PFSK-1 (cell line): Measurements from ENCODE around the gene RPP25L.

ENCODE experiments used
- FOXP2 ChIP-seq: optimal IDR thresholded peaks from 2 replicates; pipeline ENCODE3; 2011; ENCODE audit warnings: borderline replicate concordance, control low read depth, inconsistent platforms; ENCODE audit not compliant: insufficient read depth; ENCODE audit errors: extremely low read length, extremely low read depth
- POLR2AphosphoS5 ChIP-seq: IDR thresholded peaks from 2 replicates; pipeline ENCODE4 v1.6.1; 2012; ENCODE audit warnings: low read depth, mild to moderate bottlenecking, control low read depth, low read length, moderate library complexity
- REST ChIP-seq, 2 experiments: IDR thresholded peaks; 2 replicates each; pipeline versions ENCODE4 v1.6.1 to v1.8.0; 2011 to 2012; ENCODE audit warnings: low read depth in 2 of 2, low read length in 2 of 2, control low read depth in 1 of 2, inconsistent platforms in 1 of 2, mild to moderate bottlenecking in 1 of 2, moderate library complexity in 1 of 2; ENCODE audit not compliant: insufficient read depth in 1 of 2
- SIN3A ChIP-seq: IDR thresholded peaks from 2 replicates; pipeline ENCODE4 v1.6.1; 2012; ENCODE audit warnings: mild to moderate bottlenecking, low read length, moderate library complexity, borderline replicate concordance; ENCODE audit not compliant: insufficient read depth
- TAF1 ChIP-seq: IDR thresholded peaks from 2 replicates; pipeline ENCODE4 v1.6.1; 2012; ENCODE audit warnings: low read length, control low read depth, borderline replicate concordance; ENCODE audit not compliant: insufficient read depth

RPP25L gene

GRCh38 chr9:34589636-34590380 lies 22.1 kb downstream of the RPP25L start, which contains the start of gene CNTFR:
TSS of gene CNTFR (minus strand) at chr9:34589724. CDS start at chr9:34568981, 20,743 bp downstream.
- TF ChIP-seq REST (IDR thresholded peaks at IDR 0.05; ENCODE audit: insufficient read depth in 1 of 2, low read depth in 2 of 2, low read length in 2 of 2): no peak
- TF ChIP-seq FOXP2: no peak

GRCh38 chr9:34588671-34589635 lies 22.9 kb downstream of the RPP25L start:
- no peak for TF ChIP-seq FOXP2
- TF ChIP-seq SIN3A: no peak
- no peak for TF ChIP-seq REST (IDR thresholded peaks at IDR 0.05; ENCODE audit: insufficient read depth in 1 of 2, low read depth in 2 of 2, low read length in 2 of 2)
- TF ChIP-seq POLR2AphosphoS5: no peak
- no peak for TF ChIP-seq TAF1

GRCh38 chr9:34587271-34587670 lies 24.6 kb downstream of the RPP25L start:
- TF ChIP-seq POLR2AphosphoS5: no peak
- no peak for TF ChIP-seq TAF1

- TF ChIP-seq FOXP2: no peak
- TF ChIP-seq REST (IDR thresholded peaks at IDR 0.05; ENCODE audit: insufficient read depth in 1 of 2, low read depth in 2 of 2, low read length in 2 of 2): no peak
- TF ChIP-seq TAF1: no peak
- no peak for TF ChIP-seq POLR2AphosphoS5
- no peak for TF ChIP-seq SIN3A
Measured at GRCh38 chr9:34585946-34586669, 25.8 kb downstream of the RPP25L start.

GRCh38 chr9:34584970-34585369 lies 26.9 kb downstream of the RPP25L start:
- TF ChIP-seq TAF1 (no peak), FOXP2 (no peak), POLR2AphosphoS5 (no peak), REST (IDR thresholded peaks at IDR 0.05; ENCODE audit: insufficient read depth in 1 of 2, low read depth in 2 of 2, low read length in 2 of 2) (no peak), SIN3A (no peak)
